K562 (cell line): ENCODE results near the gene LLPH. TPM values are rescaled to one million over a fixed set of nuclear protein-coding genes. Genes with fewer than 3 reads are reported as not detected.

Experiments
- ATAC-seq: fragments of 200-7000 bp; cut with Tn5 transposase; 3 replicates; pipeline ENCODE4 v1.9.1; 2020; ENCODE audit warnings: moderate library complexity
- BruUV-seq: library from RNA; stranded (reverse); fragments of 400-500 nt; replicated peaks from 2 replicates; lab custom pipeline; 2021; lab: Mats Ljungman, UMichigan
- CTCF ChIA-PET: fragments of 300-600 bp; formaldehyde crosslinking; extraction: SDS; loops from one replicate; lab custom pipeline; 2021; ENCODE audit warnings: low intra/inter-chr PET ratio; lab: Yijun Ruan, JAX
- POLR2A ChIA-PET: fragments of 300-600, 350-650 bp; sonication (Branson Sonifier 250); formaldehyde crosslinking; extraction: SDS; loops from one replicate; lab custom pipeline; 2021; ENCODE audit warnings: antibody characterized with exemption, inconsistent platforms; lab: Yijun Ruan, JAX
- DNase-seq, 4 experiments: peaks; one replicate each; pipeline versions ENCODE4 v3.0.0 to v3.0.0-alpha.2; 2011 to 2018; ENCODE audit warnings: low spot score in 3 of 4, mixed read lengths in 3 of 4; ENCODE audit errors: extremely low read depth in 1 of 4
- FAIRE-seq: peaks from 2 replicates; lab custom pipeline; 2011; peaks lifted over from hg19 to GRCh38; lab: Jason Lieb, UNC
- H2AFZ ChIP-seq: 2 replicates; pipeline ENCODE4 v1.6.0; 2011; ENCODE audit warnings: low read depth, low read length, control low read depth, inconsistent platforms
- H3K27ac ChIP-seq: fragments of 200-600 bp; 3 replicates; pipeline ENCODE4 v1.8.0; 2011; ENCODE audit warnings: low read depth, mild to moderate bottlenecking, control low read depth, inconsistent platforms, low read length, moderate library complexity, mixed read lengths; ENCODE audit errors: extremely low read depth
- H3K27me3 ChIP-seq, 2 experiments: fragments of 300-600 bp in 1 of 2; 2 replicates in 1 of 2; 3 replicates in 1 of 2; pipeline versions ENCODE4 v1.6.0 to v1.8.0; 2011; ENCODE audit warnings: inconsistent platforms in 2 of 2, low read length in 2 of 2, mild to moderate bottlenecking in 1 of 2, mixed read lengths in 1 of 2, moderate library complexity in 1 of 2; ENCODE audit not compliant: control insufficient read depth in 2 of 2, insufficient read depth in 2 of 2
- H3K36me3 ChIP-seq: fragments of 300-600 bp; 3 replicates; pipeline ENCODE4 v1.8.0; 2011; ENCODE audit warnings: mild to moderate bottlenecking, low read length, inconsistent platforms; ENCODE audit not compliant: control insufficient read depth, insufficient read depth
- H3K4me1 ChIP-seq, 2 experiments: fragments of 200-600 bp in 1 of 2; replicated peaks in 1 of 2; 2 replicates in 1 of 2; 3 replicates in 1 of 2; pipeline versions ENCODE4 v1.5.1 to v1.8.0; 2011; ENCODE audit warnings: inconsistent platforms in 2 of 2, low read length in 2 of 2, mild to moderate bottlenecking in 1 of 2, mixed read lengths in 1 of 2, moderate library complexity in 1 of 2; ENCODE audit not compliant: control insufficient read depth in 2 of 2, insufficient read depth in 2 of 2
- H3K4me2 ChIP-seq: 2 replicates; pipeline ENCODE4 v1.6.1; 2011; ENCODE audit warnings: low read length, control low read depth, inconsistent platforms, mixed read lengths; ENCODE audit not compliant: insufficient read depth
- H3K4me3 ChIP-seq: fragments of 200-600 bp; sonication (generic), shearing (Covaris generic); 2 replicates; pipeline ENCODE4 v1.5.1; 2016; ENCODE audit warnings: control low read depth, inconsistent platforms
- H3K79me2 ChIP-seq: fragments of 200-600 bp; 3 replicates; pipeline ENCODE4 v1.8.0; 2011; ENCODE audit warnings: low read length, inconsistent platforms; ENCODE audit not compliant: control insufficient read depth, insufficient read depth
- H3K9ac ChIP-seq, 2 experiments: 2 replicates each; pipeline versions ENCODE4 v1.6.0 to v1.6.1; 2011; ENCODE audit warnings: low read depth in 2 of 2, low read length in 2 of 2, control low read depth in 1 of 2, inconsistent platforms in 1 of 2, mild to moderate bottlenecking in 1 of 2, mixed read lengths in 1 of 2; ENCODE audit not compliant: insufficient read depth in 1 of 2
- H3K9me1 ChIP-seq: one replicate; pipeline ENCODE4 v1.6.0; 2011; ENCODE audit warnings: inconsistent platforms, mild to moderate bottlenecking, low read length, moderate library complexity; ENCODE audit not compliant: control insufficient read depth, insufficient read depth
- H3K9me3 ChIP-seq: replicated peaks from 2 replicates; pipeline ENCODE4 v1.5.1; 2011; ENCODE audit warnings: low read depth, low read length, inconsistent platforms; ENCODE audit not compliant: control insufficient read depth, insufficient read depth
- H4K20me1 ChIP-seq: replicated peaks from 2 replicates; pipeline ENCODE4 v1.6.1; 2011; ENCODE audit warnings: low read length, inconsistent platforms, mixed read lengths; ENCODE audit not compliant: control insufficient read depth, insufficient read depth
- ARNT ChIP-seq, 2 experiments: fragments of 450-650 bp; IDR thresholded peaks; 2 replicates each; pipeline ENCODE4 v1.6.1; 2016; ENCODE audit warnings: mild to moderate bottlenecking in 1 of 2
- KAT2B ChIP-seq: IDR thresholded peaks from one replicate; pipeline ENCODE4 v1.6.1; 2012; ENCODE audit warnings: low read depth, mild to moderate bottlenecking, control low read depth, inconsistent platforms, low read length, moderate library complexity
- NR2C1 ChIP-seq, 2 experiments: fragments of 450-650 bp; IDR thresholded peaks; 2 replicates each; pipeline ENCODE4 v1.6.1; 2017; ENCODE audit warnings: mild to moderate bottlenecking in 2 of 2, antibody characterized with exemption in 1 of 2, inconsistent platforms in 1 of 2, missing compliant biosample characterization in 1 of 2, missing genetic modification characterization in 1 of 2
- TARDBP ChIP-seq: fragments of 450-650 bp; IDR thresholded peaks from 2 replicates; pipeline ENCODE4 v1.6.1; 2016
- TGIF2 ChIP-seq: sonication (generic); formaldehyde crosslinking; IDR thresholded peaks from 2 replicates; pipeline ENCODE4 v1.8.1; 2022; ENCODE audit warnings: mild to moderate bottlenecking, missing genetic modification reagents, moderate library complexity
- ZNF174 ChIP-seq: fragments of 250-450 bp; sonication (Bioruptor Pico); IDR thresholded peaks from 2 replicates; pipeline ENCODE4 v1.4.0; 2020; ENCODE audit warnings: mild to moderate bottlenecking
- WGBS: fragments of 100-300 bp; shearing (Covaris generic); methylation state at CpG from one replicate; pipeline ENCODE4 v1.1.6; 2016; ENCODE audit warnings: low coverage, mixed read lengths; ENCODE audit not compliant: insufficient coverage; ENCODE audit errors: missing lambda C conversion rate; 5-methylcytosine and 5-hydroxymethylcytosine counted together
- in situ Hi-C: fragments of 300-500 bp; cut with MboI; formaldehyde crosslinking; loops from 4 replicates; pipeline ENCODE4 v1.15.0; 2018; ENCODE audit warnings: inconsistent platforms, mixed read lengths
- intact Hi-C: fragments of 100-400 bp; cut with micrococcal nuclease; formaldehyde crosslinking; loops from 2 replicates; pipeline ENCODE4 v1.14.2; 2022
- polyA plus RNA-seq, 8 experiments: library from polyadenylated mRNA; depleted of rRNA in 4 of 8; stranded (reverse) in 5 of 8; unstranded in 3 of 8; fragments of >200 nt; fragmentation: Nextera tagmentation in 2 of 8; fragmentation: Illumina TruSeq in 1 of 8; extraction: Ambion mirVana in 2 of 8; extraction: Trizol in 1 of 8; gene quantifications; 2 replicates each; pipeline versions ENCODE4 v1.2.1 to v1.2.3, GENCODE V29; 2011 to 2014; ENCODE audit warnings: inconsistent platforms in 1 of 8, missing spikeins in 1 of 8
- total RNA-seq, 7 experiments: library from RNA; depleted of rRNA in 6 of 7; stranded (reverse); fragments of >200 nt in 6 of 7; fragmentation: Illumina TruSeq in 2 of 7; extraction: Trizol in 2 of 7; gene quantifications; 2 replicates each; pipeline versions ENCODE4 v1.2.1 to v1.2.3, GENCODE V29; 2011 to 2021; ENCODE audit warnings: low replicate concordance in 1 of 7
- TF ChIP-seq, protein P1 (sequence below): fragments of 450-650 bp; IDR thresholded peaks from 2 replicates; pipeline ENCODE4 v1.6.1; 2016; ENCODE audit warnings: borderline replicate concordance
- TF ChIP-seq, protein P2 (sequence below): sonication (generic); formaldehyde crosslinking; IDR thresholded peaks from 2 replicates; pipeline ENCODE4 v1.8.0; 2023; ENCODE audit warnings: missing genetic modification reagents, mild to moderate bottlenecking, borderline replicate concordance
- TF ChIP-seq, protein P3 (sequence below): sonication (generic); formaldehyde crosslinking; IDR thresholded peaks from 2 replicates; pipeline ENCODE4 v1.5.0; 2020; ENCODE audit warnings: missing genetic modification reagents
- TF ChIP-seq, protein P4 (sequence below): sonication (generic); formaldehyde crosslinking; IDR thresholded peaks from 2 replicates; pipeline ENCODE4 v1.8.0; 2022; ENCODE audit warnings: missing genetic modification reagents, mild to moderate bottlenecking, borderline replicate concordance

Gene LLPH
- total and polyA plus RNA-seq, 9 of the 15 experiments (the other 6 are each of a cell fraction or from before 2014, with no cell fraction given) = 19.1 to 87.3 (median 59.6) TPM

DNA sequence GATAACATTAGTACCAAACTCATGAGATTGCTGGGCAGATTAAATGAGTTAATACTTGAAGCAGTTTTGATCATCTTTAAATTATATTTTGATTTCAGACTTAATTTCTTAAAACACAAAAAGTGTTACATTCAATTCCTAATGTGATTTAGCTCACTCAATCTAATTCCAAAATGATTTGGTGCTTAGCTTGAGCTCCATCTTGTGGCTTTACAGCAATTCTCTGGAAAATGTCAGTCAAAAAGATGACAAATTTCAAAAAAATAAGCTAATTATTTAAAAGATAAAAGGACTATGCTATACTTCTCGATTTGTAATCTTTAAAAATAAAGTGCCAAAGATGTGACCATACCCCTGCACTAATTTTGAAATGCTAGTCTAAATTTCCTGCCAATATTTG, 10.1 kb downstream of the LLPH start:
- no peaks in the 10 kb centered on the region for H3K9me3 ChIP-seq
- ChIA-PET CTCF (no interaction called here), POLR2A (interaction anchor here (1.0 to 1.3 kb wide), 2 partner anchors 10 to 12 kb away, joined by 3 to 9 read pairs; partner anchors contain the start of gene LLPH)
- intact Hi-C loops (no loop called here), in situ Hi-C loops (no loop called here)
- 92% methylated on average over 1 of the region's 1 CpG for WGBS
- no peak for ATAC-seq
- no TSS peak for BruUV-seq
- FAIRE-seq = no peak
- H3K4me1 ChIP-seq = no peaks in the 10 kb centered on the region
- no peaks in the 10 kb centered on the region for H3K27me3 ChIP-seq
- no peak overlapping the region for H3K4me3 ChIP-seq
- DNase-seq = no peak
- peaks cover 45% of the 10 kb centered on the region for H3K36me3 ChIP-seq
- 0 out of 3 replicates have a peak, but pooled peaks cover 1% of the 10 kb centered on the region for H3K79me2 ChIP-seq
- H3K27ac ChIP-seq = no peak overlapping the region
- no peak overlapping the region for H2AFZ ChIP-seq
- H3K9ac ChIP-seq = no peak overlapping the region
- no peaks in the 10 kb centered on the region for H3K9me1 ChIP-seq
- no peaks in the 10 kb centered on the region for H4K20me1 ChIP-seq
- no peak overlapping the region for H3K4me2 ChIP-seq
- TF ChIP-seq, protein P1, sequence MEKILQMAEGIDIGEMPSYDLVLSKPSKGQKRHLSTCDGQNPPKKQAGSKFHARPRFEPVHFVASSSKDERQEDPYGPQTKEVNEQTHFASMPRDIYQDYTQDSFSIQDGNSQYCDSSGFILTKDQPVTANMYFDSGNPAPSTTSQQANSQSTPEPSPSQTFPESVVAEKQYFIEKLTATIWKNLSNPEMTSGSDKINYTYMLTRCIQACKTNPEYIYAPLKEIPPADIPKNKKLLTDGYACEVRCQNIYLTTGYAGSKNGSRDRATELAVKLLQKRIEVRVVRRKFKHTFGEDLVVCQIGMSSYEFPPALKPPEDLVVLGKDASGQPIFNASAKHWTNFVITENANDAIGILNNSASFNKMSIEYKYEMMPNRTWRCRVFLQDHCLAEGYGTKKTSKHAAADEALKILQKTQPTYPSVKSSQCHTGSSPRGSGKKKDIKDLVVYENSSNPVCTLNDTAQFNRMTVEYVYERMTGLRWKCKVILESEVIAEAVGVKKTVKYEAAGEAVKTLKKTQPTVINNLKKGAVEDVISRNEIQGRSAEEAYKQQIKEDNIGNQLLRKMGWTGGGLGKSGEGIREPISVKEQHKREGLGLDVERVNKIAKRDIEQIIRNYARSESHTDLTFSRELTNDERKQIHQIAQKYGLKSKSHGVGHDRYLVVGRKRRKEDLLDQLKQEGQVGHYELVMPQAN = no peak
- TF ChIP-seq KAT2B = no peak
- TF ChIP-seq TGIF2 (CRISPR knock-in tag) = no peak
- TF ChIP-seq, protein P2, sequence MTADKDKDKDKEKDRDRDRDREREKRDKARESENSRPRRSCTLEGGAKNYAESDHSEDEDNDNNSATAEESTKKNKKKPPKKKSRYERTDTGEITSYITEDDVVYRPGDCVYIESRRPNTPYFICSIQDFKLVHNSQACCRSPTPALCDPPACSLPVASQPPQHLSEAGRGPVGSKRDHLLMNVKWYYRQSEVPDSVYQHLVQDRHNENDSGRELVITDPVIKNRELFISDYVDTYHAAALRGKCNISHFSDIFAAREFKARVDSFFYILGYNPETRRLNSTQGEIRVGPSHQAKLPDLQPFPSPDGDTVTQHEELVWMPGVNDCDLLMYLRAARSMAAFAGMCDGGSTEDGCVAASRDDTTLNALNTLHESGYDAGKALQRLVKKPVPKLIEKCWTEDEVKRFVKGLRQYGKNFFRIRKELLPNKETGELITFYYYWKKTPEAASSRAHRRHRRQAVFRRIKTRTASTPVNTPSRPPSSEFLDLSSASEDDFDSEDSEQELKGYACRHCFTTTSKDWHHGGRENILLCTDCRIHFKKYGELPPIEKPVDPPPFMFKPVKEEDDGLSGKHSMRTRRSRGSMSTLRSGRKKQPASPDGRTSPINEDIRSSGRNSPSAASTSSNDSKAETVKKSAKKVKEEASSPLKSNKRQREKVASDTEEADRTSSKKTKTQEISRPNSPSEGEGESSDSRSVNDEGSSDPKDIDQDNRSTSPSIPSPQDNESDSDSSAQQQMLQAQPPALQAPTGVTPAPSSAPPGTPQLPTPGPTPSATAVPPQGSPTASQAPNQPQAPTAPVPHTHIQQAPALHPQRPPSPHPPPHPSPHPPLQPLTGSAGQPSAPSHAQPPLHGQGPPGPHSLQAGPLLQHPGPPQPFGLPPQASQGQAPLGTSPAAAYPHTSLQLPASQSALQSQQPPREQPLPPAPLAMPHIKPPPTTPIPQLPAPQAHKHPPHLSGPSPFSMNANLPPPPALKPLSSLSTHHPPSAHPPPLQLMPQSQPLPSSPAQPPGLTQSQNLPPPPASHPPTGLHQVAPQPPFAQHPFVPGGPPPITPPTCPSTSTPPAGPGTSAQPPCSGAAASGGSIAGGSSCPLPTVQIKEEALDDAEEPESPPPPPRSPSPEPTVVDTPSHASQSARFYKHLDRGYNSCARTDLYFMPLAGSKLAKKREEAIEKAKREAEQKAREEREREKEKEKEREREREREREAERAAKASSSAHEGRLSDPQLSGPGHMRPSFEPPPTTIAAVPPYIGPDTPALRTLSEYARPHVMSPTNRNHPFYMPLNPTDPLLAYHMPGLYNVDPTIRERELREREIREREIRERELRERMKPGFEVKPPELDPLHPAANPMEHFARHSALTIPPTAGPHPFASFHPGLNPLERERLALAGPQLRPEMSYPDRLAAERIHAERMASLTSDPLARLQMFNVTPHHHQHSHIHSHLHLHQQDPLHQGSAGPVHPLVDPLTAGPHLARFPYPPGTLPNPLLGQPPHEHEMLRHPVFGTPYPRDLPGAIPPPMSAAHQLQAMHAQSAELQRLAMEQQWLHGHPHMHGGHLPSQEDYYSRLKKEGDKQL (CRISPR knock-in tag) = no peak
- TF ChIP-seq ZNF174 (CRISPR knock-in tag) = no peak
- TF ChIP-seq ARNT (IDR thresholded peaks at IDR 0.05) = no peak
- TF ChIP-seq, protein P3, sequence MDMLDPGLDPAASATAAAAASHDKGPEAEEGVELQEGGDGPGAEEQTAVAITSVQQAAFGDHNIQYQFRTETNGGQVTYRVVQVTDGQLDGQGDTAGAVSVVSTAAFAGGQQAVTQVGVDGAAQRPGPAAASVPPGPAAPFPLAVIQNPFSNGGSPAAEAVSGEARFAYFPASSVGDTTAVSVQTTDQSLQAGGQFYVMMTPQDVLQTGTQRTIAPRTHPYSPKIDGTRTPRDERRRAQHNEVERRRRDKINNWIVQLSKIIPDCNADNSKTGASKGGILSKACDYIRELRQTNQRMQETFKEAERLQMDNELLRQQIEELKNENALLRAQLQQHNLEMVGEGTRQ (CRISPR knock-in tag) = no peak
- no peak for TF ChIP-seq NR2C1 (IDR thresholded peaks at IDR 0.05)
- no peak for TF ChIP-seq NR2C1 (tag; IDR thresholded peaks at IDR 0.05)
- TF ChIP-seq, protein P4, sequence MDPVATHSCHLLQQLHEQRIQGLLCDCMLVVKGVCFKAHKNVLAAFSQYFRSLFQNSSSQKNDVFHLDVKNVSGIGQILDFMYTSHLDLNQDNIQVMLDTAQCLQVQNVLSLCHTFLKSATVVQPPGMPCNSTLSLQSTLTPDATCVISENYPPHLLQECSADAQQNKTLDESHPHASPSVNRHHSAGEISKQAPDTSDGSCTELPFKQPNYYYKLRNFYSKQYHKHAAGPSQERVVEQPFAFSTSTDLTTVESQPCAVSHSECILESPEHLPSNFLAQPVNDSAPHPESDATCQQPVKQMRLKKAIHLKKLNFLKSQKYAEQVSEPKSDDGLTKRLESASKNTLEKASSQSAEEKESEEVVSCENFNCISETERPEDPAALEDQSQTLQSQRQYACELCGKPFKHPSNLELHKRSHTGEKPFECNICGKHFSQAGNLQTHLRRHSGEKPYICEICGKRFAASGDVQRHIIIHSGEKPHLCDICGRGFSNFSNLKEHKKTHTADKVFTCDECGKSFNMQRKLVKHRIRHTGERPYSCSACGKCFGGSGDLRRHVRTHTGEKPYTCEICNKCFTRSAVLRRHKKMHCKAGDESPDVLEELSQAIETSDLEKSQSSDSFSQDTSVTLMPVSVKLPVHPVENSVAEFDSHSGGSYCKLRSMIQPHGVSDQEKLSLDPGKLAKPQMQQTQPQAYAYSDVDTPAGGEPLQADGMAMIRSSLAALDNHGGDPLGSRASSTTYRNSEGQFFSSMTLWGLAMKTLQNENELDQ = no peak
- no peak for TF ChIP-seq TARDBP
